KMS-11 (cell line): Measurements from ENCODE around the gene RHOBTB3.

ENCODE experiments used
- H2AFZ ChIP-seq: fragments of 200-600 bp; sonication (generic); 2 replicates; pipeline ENCODE4 v1.6.1; 2016; ENCODE audit warnings: antibody characterized with exemption, mixed run types, low read depth
- H3K27ac ChIP-seq: fragments of 200-600 bp; sonication (generic); 2 replicates; pipeline ENCODE4 v1.6.1; 2016; ENCODE audit warnings: mild to moderate bottlenecking, mixed run types
- H3K27me3 ChIP-seq: fragments of 200-600 bp; sonication (generic); 2 replicates; pipeline ENCODE4 v1.6.1; 2017; ENCODE audit warnings: mild to moderate bottlenecking, low read depth, mixed run types, moderate library complexity; ENCODE audit not compliant: insufficient read depth
- H3K36me3 ChIP-seq: fragments of 200-600 bp; sonication (generic); 2 replicates; pipeline ENCODE4 v1.6.1; 2017; ENCODE audit warnings: mild to moderate bottlenecking, mixed run types; ENCODE audit not compliant: insufficient read depth
- H3K4me1 ChIP-seq: fragments of 200-600 bp; sonication (generic); 2 replicates; pipeline ENCODE4 v1.6.1; 2016; ENCODE audit warnings: mild to moderate bottlenecking, low read depth, mixed run types; ENCODE audit not compliant: poor library complexity, severe bottlenecking
- H3K4me2 ChIP-seq: fragments of 200-600 bp; sonication (generic); 2 replicates; pipeline ENCODE4 v1.7.0; 2016; ENCODE audit warnings: mild to moderate bottlenecking, mixed run types
- H3K4me3 ChIP-seq: fragments of 200-600 bp; sonication (generic); IDR thresholded peaks from 2 replicates; pipeline ENCODE4 v1.6.1; 2017; ENCODE audit warnings: low read depth, low read length, mixed read lengths; ENCODE audit not compliant: insufficient read depth
- H3K79me2 ChIP-seq: fragments of 200-600 bp; sonication (generic); 2 replicates; pipeline ENCODE4 v1.6.1; 2016; ENCODE audit warnings: low read depth, mixed run types; ENCODE audit not compliant: insufficient read depth
- H3K9ac ChIP-seq: fragments of 200-600 bp; sonication (generic); 2 replicates; pipeline ENCODE4 v1.6.1; 2016; ENCODE audit warnings: mild to moderate bottlenecking, mixed run types
- H4K20me1 ChIP-seq: fragments of 200-600 bp; sonication (generic); 2 replicates; pipeline ENCODE4 v1.6.1; 2016; ENCODE audit warnings: mild to moderate bottlenecking, mixed run types; ENCODE audit not compliant: insufficient read depth
- CTCF ChIP-seq: fragments of 200-600 bp; sonication (generic); conservative IDR thresholded peaks from 2 replicates; pipeline ENCODE4 v1.6.1; 2017; ENCODE audit warnings: low read depth, mild to moderate bottlenecking, antibody characterized with exemption, low read length, moderate library complexity, mixed read lengths

The RHOBTB3 gene

GRCh38 chr5:95762652-95763041 lies 31.5 kb downstream of the RHOBTB3 start:
- Histone ChIP-seq H3K36me3 (no peaks in the 10 kb centered on the region), H2AFZ (no peak overlapping the region), H3K79me2 (no peaks in the 10 kb centered on the region), H4K20me1 (no peaks in the 10 kb centered on the region), H3K27me3 (no peaks in the 10 kb centered on the region), H3K27ac (no peak overlapping the region), H3K9ac (no peak overlapping the region), H3K4me2 (peak overlapping the region; percentile 60; the same call in 1 of the 2 replicates), H3K4me1 (peaks cover 54% of the 10 kb centered on the region), H3K4me3 (no peak overlapping the region)
- no peak for TF ChIP-seq CTCF

- Histone ChIP-seq H3K4me1 (peaks cover 41% of the 10 kb centered on the region), H3K36me3 (no peaks in the 10 kb centered on the region), H3K79me2 (no peaks in the 10 kb centered on the region), H3K27me3 (no peaks in the 10 kb centered on the region), H4K20me1 (no peaks in the 10 kb centered on the region), H3K27ac (no peak overlapping the region), H2AFZ (no peak overlapping the region), H3K4me3 (no peak overlapping the region), H3K9ac (no peak overlapping the region), H3K4me2 (no peak overlapping the region)
- no peak for TF ChIP-seq CTCF
Measured at GRCh38 chr5:95763941-95764340, 32.8 kb downstream of the RHOBTB3 start.

- Histone ChIP-seq H3K4me3 (no peak overlapping the region), H3K27me3 (no peaks in the 10 kb centered on the region), H2AFZ (no peak overlapping the region), H3K9ac (no peak overlapping the region), H3K79me2 (no peaks in the 10 kb centered on the region), H3K4me1 (peaks cover 12% of the 10 kb centered on the region), H3K4me2 (no peak overlapping the region), H3K27ac (no peak overlapping the region), H3K36me3 (no peaks in the 10 kb centered on the region), H4K20me1 (no peaks in the 10 kb centered on the region)
- no peak for TF ChIP-seq CTCF
Measured at GRCh38 chr5:95768731-95769130, 37.6 kb downstream of the RHOBTB3 start.

GRCh38 chr5:95770830-95771708 lies 39.9 kb downstream of the RHOBTB3 start:
- Histone ChIP-seq H3K27me3 (no peaks in the 10 kb centered on the region), H3K4me3 (no peak overlapping the region), H3K27ac (no peak overlapping the region), H3K79me2 (no peaks in the 10 kb centered on the region), H3K4me2 (no peak overlapping the region), H4K20me1 (no peaks in the 10 kb centered on the region), H3K4me1 (peaks cover 24% of the 10 kb centered on the region), H3K9ac (no peak overlapping the region), H2AFZ (no peak overlapping the region), H3K36me3 (no peaks in the 10 kb centered on the region)
- no peak for TF ChIP-seq CTCF
